Measurements from ENCODE around the gene ZNF287. TPM values are rescaled to one million over a fixed set of nuclear protein-coding genes. Genes with fewer than 3 reads are reported as not detected.
"Not testable (repeated sequence)": the region's sequence is repeated elsewhere in the genome, so short reads cannot be mapped to it uniquely, and the experiment has no call there.

ZNF287 gene
- total RNA-seq, 1 donor from 2014 or later, result 8.7 TPM

DNA sequence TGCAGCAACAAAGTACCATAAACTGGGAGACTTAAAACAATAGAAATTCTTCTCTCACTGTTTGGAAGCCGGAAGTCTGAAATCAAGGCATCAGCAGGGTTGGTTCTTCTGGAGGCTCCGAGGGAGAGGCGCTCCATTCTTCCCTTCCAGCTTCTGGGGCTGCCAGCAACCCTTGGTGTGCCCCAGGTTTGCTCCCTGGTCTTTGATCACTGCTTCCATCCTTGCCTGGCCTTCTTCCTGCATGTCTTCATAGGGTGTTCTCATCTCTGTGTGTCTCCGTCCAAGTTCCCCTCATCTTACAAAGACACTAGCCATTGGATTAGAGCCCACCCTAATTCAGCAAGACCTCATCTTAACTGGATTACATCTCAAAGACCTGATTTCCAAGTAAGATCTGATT, 41.7 kb downstream of the ZNF287 start:
- Histone ChIP-seq H2AFZ (ENCODE audit: low read depth, low read length) (no peak overlapping the region), H3K4me1 (ENCODE audit: insufficient read depth, low read length) (peaks cover 7% of the 10 kb centered on the region), H3K4me3 (ENCODE audit: insufficient read depth, low read depth, low read length) (no peak overlapping the region), H3K36me3 (ENCODE audit: insufficient read depth, low read length) (no peaks in the 10 kb centered on the region), H3K9me3 (ENCODE audit: insufficient read depth, low read depth, low read length) (no peaks in the 10 kb centered on the region), H3K27me3 (ENCODE audit: insufficient read depth, low read length) (peaks cover 15% of the 10 kb centered on the region), H3K4me2 (ENCODE audit: low read length) (no peak overlapping the region), H3K27ac (ENCODE audit: low read depth, low read length) (no peak overlapping the region), H4K20me1 (ENCODE audit: insufficient read depth, low read length) (no peaks in the 10 kb centered on the region), H3K79me2 (ENCODE audit: insufficient read depth, low read length) (no peaks in the 10 kb centered on the region), H3K9ac (ENCODE audit: low read length) (no peak overlapping the region)
- FAIRE-seq (no peak), DNase-seq (ENCODE audit: low read depth) (no peak)
- H3K4me1 Mint-ChIP-seq (ENCODE audit: low read depth, unreplicated experiment), result no peaks in the 10 kb centered on the region
- H3K27ac Mint-ChIP-seq (ENCODE audit: unreplicated experiment), result no peak overlapping the region
- H3K27me3 Mint-ChIP-seq (ENCODE audit: low read depth, unreplicated experiment), result peaks cover 3% of the 10 kb centered on the region
- H3K4me3 Mint-ChIP-seq (ENCODE audit: unreplicated experiment), result no peak overlapping the region
- no peak for TF ChIP-seq EZH2 (IDR thresholded peaks at IDR 0.05; ENCODE audit: insufficient read depth, low read length)
- TF ChIP-seq, protein P1, sequence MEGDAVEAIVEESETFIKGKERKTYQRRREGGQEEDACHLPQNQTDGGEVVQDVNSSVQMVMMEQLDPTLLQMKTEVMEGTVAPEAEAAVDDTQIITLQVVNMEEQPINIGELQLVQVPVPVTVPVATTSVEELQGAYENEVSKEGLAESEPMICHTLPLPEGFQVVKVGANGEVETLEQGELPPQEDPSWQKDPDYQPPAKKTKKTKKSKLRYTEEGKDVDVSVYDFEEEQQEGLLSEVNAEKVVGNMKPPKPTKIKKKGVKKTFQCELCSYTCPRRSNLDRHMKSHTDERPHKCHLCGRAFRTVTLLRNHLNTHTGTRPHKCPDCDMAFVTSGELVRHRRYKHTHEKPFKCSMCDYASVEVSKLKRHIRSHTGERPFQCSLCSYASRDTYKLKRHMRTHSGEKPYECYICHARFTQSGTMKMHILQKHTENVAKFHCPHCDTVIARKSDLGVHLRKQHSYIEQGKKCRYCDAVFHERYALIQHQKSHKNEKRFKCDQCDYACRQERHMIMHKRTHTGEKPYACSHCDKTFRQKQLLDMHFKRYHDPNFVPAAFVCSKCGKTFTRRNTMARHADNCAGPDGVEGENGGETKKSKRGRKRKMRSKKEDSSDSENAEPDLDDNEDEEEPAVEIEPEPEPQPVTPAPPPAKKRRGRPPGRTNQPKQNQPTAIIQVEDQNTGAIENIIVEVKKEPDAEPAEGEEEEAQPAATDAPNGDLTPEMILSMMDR (IDR thresholded peaks at IDR 0.05; ENCODE audit: insufficient read depth, low read depth, low read length), result no peak
- H3K36me3 Mint-ChIP-seq (ENCODE audit: low read depth, unreplicated experiment), result peaks cover under 1% of the 10 kb centered on the region
- H3K9me3 Mint-ChIP-seq (ENCODE audit: unreplicated experiment), result peaks cover 4% of the 10 kb centered on the region

DNA sequence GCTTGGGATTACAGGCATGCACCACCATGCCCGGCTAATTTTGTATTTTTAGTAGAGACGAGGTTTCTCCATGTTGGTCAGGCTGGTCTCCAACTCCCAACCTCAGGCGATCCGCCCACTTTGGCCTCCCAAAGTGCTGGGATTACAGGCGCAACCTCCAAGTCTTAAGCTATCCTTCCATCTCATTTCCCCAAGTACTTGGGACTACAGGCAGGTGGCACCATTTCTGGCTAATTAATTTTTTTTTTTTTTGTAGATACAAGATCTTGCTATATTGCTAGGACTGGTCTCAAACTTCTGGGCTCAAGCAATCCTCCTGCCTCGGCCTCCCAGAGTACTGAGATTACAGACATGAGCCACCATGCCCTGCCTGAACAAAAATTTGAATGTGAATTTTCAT, 43.4 kb downstream of the ZNF287 start:
- H3K36me3 ChIP-seq (ENCODE audit: insufficient read depth, low read length); FAIRE-seq; H3K27ac Mint-ChIP-seq (ENCODE audit: unreplicated experiment): not testable (repeated sequence)

DNA sequence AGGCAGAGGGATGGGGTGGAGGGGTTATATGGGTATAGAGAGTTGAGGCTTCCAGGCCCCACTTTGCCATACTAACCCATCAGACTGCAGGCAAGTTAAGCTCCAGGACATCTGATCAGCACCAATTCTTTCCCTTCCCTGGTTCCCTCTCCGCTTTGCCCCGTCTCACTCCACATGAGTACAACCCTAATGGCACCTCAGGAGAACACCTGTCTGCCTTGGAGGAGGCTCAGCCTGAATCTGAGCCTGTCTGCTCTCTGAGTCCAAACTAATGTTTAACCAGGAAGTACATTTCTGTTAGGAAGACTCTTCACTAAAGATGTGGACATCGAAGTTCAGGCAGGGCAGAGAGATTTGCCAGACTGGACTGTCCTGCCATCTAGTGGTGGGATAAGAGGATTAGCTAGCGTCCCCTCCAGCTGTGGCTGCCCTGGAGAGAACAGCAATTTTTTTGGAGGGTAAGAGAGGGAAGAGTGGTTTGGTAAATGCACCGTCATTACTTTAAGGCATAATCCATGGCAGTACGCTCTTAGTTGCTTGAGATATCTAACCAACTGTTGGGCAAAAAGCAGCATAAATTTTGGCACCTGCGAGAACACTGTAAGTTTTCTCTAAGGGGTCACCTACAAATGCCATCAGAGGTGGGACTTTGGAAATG, 47.8 kb downstream of the ZNF287 start:
- Histone ChIP-seq H3K4me1 (ENCODE audit: insufficient read depth, low read length) (peaks cover 20% of the 10 kb centered on the region), H3K9ac (ENCODE audit: low read length) (no peak overlapping the region), H3K27ac (ENCODE audit: low read depth, low read length) (no peak overlapping the region), H3K27me3 (ENCODE audit: insufficient read depth, low read length) (no peaks in the 10 kb centered on the region), H3K79me2 (ENCODE audit: insufficient read depth, low read length) (no peaks in the 10 kb centered on the region), H3K9me3 (ENCODE audit: insufficient read depth, low read depth, low read length) (no peaks in the 10 kb centered on the region), H3K36me3 (ENCODE audit: insufficient read depth, low read length) (no peaks in the 10 kb centered on the region), H2AFZ (ENCODE audit: low read depth, low read length) (peak overlapping the region; percentile 81), H4K20me1 (ENCODE audit: insufficient read depth, low read length) (no peaks in the 10 kb centered on the region), H3K4me3 (ENCODE audit: insufficient read depth, low read depth, low read length) (no peak overlapping the region), H3K4me2 (ENCODE audit: low read length) (no peak overlapping the region)
- no peak overlapping the region for H3K27ac Mint-ChIP-seq (ENCODE audit: unreplicated experiment)
- peaks cover 10% of the 10 kb centered on the region for H3K4me1 Mint-ChIP-seq (ENCODE audit: low read depth, unreplicated experiment)
- TF ChIP-seq, protein P1 (IDR thresholded peaks at IDR 0.05; ENCODE audit: insufficient read depth, low read depth, low read length), result peak; percentile 93
- TF ChIP-seq EZH2 (IDR thresholded peaks at IDR 0.05; ENCODE audit: insufficient read depth, low read length), result no peak
- no peak overlapping the region for H3K4me3 Mint-ChIP-seq (ENCODE audit: unreplicated experiment)
- DNase-seq (ENCODE audit: low read depth) (peak; percentile 72), FAIRE-seq (peak; percentile 87)
- no peaks in the 10 kb centered on the region for H3K9me3 Mint-ChIP-seq (ENCODE audit: unreplicated experiment)
- H3K36me3 Mint-ChIP-seq (ENCODE audit: low read depth, unreplicated experiment), result no peaks in the 10 kb centered on the region
- H3K27me3 Mint-ChIP-seq (ENCODE audit: low read depth, unreplicated experiment), result peaks cover 4% of the 10 kb centered on the region

More for the DNA sequence above, 43.4 kb downstream of the ZNF287 start:
- not testable (repeated sequence) for H2AFZ ChIP-seq (ENCODE audit: low read depth, low read length); H3K4me3 Mint-ChIP-seq (ENCODE audit: unreplicated experiment); H3K4me3 ChIP-seq (ENCODE audit: insufficient read depth, low read depth, low read length); H3K27me3 Mint-ChIP-seq (ENCODE audit: low read depth, unreplicated experiment); H3K27ac ChIP-seq (ENCODE audit: low read depth, low read length); H3K4me1 ChIP-seq (ENCODE audit: insufficient read depth, low read length); H3K9ac ChIP-seq (ENCODE audit: low read length); H3K36me3 Mint-ChIP-seq (ENCODE audit: low read depth, unreplicated experiment); H3K4me2 ChIP-seq (ENCODE audit: low read length); H3K9me3 Mint-ChIP-seq (ENCODE audit: unreplicated experiment); H3K9me3 ChIP-seq (ENCODE audit: insufficient read depth, low read depth, low read length); DNase-seq (ENCODE audit: low read depth); H3K4me1 Mint-ChIP-seq (ENCODE audit: low read depth, unreplicated experiment); H4K20me1 ChIP-seq (ENCODE audit: insufficient read depth, low read length); H3K79me2 ChIP-seq (ENCODE audit: insufficient read depth, low read length)
- peaks cover 15% of the 10 kb centered on the region for H3K27me3 ChIP-seq (ENCODE audit: insufficient read depth, low read length)

Data from astrocyte (in vitro differentiated cells and primary cell).